Amniotic stem cell (primary cell): ENCODE measurements around the gene CPA1.

Experiments used
- DNase-seq: peaks from one replicate; lab custom pipeline; 2025; lab: John Stamatoyannopoulos, UW

The CPA1 gene

GRCh38 chr7:130379921-130380860, at the start of gene CPA1:
Gene CPA1, plus strand, starts transcription at chr7:130380494. Its CDS starts 27 bp downstream, at chr7:130380521.
- no peak for DNase-seq

DNA sequence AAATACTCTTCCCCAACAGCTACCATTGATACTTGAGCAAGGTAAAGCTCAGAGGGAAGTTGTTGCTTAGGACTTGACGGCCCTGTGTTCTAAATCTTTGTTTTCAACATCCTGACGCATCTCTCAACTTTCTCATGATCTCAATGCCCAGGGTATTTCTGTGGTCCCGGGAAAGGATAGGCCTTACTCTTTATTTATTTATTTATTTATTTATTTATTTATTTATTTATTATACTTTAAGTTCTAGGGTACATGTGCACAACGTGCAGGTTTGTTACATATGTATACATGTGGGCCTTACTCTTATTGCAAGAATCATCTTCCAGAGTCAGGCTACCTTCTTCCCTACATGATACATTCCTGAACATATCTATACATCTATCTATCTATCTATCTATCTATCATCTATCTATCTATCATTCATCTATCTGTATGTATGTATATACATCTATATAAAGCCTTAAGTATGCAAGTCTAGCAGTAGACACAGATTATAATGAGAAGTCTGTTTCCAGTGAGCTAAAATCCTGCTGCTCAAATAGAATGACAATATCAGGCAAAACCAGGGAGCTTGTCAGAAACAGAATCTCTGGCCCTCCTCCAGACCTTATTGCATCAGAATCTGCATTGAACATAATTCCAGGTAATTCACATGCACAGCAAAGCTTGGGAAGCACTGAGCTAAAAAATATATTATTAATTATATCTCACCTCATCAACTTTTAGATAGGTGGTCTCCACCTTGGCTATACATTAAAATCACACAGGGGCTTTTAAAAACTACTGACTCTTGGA, 47.8 kb upstream of the CPA1 start:
- DNase-seq, result no peak

GRCh38 chr7:130333832-130334231, 46.5 kb upstream of the CPA1 start:
- DNase-seq, result no peak

GRCh38 chr7:130334274-130334673, 46.0 kb upstream of the CPA1 start:
- no peak for DNase-seq

DNA sequence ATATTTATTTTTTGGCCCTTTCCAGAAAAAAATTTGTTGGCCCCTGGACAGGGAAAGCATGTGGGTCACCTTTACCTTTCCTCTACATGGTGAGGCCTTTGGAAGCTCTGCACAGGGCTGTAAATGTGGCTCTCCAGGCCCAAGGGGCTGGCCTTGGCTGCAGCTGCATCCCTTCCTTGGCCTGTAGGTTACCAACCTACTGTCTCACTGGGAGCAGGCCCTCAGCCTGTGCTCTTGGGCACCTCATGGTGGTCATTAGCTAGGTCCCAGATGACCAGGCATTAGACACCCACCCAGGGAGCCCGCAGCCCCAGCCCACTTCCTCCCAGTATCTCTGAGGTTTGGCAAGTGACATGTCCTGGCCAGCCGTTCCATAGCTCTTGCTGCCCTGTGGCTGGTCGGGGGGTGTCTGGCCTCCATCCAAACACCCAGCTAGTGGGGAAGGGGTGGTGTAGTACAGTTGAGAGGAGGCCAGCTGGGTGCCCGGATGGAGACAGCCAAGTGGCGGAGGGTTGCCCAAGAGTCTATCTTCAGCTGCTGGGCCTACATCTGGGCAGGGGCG, 42.8 kb upstream of the CPA1 start:
- no peak for DNase-seq

- no peak for DNase-seq
Measured at GRCh38 chr7:130338233-130338632, 42.1 kb upstream of the CPA1 start.

DNA sequence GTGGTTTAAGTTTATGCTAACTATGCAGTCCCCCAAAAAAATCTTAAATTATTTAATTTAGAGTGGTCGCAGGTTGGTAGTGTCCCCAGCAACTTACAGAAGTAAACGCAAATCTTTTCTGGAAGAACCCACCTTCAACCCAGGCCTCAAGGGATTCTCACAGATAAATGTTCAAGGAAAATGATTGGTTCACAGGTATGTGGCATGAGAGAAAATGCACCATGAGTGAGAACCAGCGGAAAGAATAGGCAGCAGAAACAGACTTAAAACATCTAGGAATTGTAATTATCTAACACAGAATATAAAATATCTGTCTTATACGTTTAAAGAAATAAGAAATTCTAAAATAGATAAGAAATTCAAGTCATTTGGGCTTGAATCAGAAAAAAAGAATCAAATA, 38.4 kb upstream of the CPA1 start:
- DNase-seq, result no peak

- DNase-seq, result no peak
Measured at GRCh38 chr7:130342701-130343380, 37.5 kb upstream of the CPA1 start.

DNA sequence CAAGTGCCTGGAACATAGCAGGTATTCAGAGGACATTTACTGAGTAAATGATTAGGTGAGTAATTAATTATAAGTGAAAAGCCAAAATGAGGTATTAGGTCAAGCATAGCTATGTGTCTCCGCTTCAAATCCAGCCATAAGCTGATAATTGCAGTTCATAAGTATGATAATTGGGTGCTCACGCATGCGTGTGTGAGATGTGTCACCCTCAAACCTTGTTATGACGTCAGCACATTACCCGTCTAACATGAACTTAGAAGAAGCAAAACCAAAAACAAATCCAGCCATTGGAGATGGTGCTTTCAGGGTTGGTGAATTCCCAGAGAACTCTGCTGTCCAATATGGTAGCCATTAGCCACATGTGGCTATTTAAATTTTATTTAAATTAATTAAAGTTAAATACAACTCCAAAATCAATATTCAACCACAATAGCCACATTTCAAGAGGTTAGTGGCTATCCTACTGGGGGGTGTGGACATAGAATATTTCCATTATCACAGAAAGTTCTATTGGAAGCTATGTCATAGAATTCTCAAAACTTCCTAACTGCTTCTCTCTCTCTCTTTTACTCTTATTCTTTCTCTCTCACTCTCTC, 35.9 kb upstream of the CPA1 start, which contains the start of gene CPA5:
CPA5 (plus strand) TSS at position 546 of the 596 bp plus-strand sequence. CDS start 1,670 bp downstream, outside the sequence.
- no peak for DNase-seq

- no peak for DNase-seq
Measured at GRCh38 chr7:130345136-130345535, 35.2 kb upstream of the CPA1 start.

GRCh38 chr7:130345725-130346124, 34.6 kb upstream of the CPA1 start:
- DNase-seq, result no peak

DNA sequence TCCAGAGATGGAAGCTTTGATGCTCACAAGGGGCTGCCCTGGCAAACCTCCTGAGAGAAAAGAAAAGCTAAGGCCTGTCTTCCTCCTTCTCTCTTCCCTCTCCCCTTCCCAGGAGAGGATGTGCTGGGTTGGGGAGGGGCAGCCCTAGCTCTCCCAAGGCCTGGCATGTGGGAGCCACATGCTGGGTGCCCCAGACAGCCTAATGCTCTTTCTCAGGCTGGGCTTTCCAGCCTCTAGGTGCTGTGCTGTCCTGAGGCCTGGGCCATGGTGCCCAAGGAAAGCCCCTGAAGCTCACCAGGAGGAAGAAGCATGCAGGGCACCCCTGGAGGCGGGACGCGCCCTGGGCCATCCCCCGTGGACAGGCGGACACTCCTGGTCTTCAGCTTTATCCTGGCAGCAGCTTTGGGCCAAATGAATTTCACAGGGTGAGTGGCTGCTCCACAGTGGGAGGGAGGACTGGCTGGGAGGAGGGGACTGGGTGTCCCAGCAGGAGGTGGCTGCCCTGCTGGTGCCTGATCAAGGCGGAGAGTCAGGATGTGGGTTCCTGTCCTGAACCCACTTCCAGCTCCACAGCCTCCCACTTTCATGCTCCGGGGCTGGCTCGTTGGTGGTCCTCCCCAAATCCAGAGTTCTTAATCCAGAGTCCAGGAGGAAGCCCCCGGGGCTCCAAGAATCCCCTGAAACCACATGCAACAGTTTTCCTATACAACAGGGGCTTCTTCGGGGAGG, 34.0 kb upstream of the CPA1 start:
- DNase-seq, result no peak

GRCh38 chr7:130346941-130347340, 33.4 kb upstream of the CPA1 start:
- no peak for DNase-seq

DNA sequence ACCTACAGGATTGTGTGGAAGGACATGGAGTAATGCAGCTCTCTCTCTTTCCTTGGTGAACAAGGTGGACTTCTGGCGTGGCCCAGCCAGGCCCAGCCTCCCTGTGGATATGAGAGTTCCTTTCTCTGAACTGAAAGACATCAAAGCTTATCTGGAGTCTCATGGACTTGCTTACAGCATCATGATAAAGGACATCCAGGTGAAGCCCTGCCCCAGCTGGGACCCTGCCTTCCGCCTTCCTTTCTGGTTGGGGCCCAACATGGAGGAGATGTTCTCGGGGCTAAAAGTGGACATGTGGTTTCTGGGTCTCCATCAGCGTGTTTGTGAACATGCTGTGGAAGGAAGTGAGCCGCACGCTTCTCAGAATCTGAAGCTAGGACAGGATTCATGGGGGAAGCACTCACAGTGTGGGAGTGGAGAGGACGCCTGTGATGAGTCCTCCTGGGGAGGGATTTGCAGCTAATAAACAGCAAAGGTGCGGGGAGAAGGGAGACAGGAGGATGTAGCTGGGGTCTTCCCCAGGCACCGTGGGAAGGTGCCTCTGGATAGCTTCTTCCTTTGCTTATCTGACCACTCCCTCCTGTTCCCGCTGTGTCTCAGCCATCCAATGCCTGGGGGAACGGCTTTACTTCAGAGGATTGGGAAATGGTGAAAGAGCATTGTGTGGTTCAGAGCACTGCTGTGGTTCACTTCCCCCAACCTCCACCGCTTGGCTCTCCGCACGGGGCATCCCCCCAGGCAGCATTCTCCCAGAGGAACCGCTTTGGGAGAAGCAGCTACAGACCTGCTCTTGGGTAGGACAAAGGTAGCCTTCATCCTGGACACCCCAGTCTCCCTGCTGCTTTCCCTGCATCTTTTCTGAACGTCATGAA, 30.1 kb upstream of the CPA1 start:
- no peak for DNase-seq

DNA sequence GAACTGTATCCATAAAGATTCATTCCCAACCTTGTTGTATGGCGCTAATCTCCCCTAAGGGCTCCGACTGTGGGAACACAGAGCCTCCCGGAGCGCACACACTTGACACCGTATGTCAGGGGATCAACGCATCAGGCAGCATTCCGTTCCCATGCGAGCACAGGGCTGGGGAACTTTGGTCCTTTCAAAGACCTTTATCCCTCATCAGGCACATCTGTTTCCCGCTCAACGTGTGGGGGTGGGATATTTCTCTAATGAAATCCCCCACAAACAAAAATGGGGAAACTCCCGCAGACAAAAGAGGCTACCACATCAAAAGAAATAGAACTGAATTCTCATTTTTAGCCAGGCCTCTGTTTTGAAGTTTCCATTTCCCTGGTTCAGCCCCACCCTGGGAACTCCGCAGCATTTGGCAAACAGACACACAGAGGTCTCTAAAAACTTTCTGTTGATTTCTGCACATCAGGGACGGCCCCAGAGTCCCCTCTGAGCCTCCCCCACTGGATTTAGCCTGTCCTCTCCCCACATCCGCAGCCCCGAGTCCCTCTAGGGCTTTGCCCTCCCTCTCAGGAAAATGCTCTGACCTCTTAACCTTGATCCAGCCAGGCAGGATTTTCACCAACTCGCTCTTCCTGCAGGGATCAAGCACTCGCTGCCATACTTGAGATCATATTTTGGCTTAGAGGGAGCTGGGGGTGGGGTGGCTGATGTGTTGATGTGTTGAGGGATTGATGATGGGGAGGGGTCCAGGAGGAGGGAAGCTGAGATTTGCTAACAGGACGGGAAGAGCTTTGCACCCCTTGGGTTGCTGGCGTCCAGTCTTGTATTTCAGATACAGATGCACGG, 29.1 kb upstream of the CPA1 start:
- DNase-seq, result no peak

- no peak for DNase-seq
Measured at GRCh38 chr7:130351791-130352090, 28.6 kb upstream of the CPA1 start.

DNA sequence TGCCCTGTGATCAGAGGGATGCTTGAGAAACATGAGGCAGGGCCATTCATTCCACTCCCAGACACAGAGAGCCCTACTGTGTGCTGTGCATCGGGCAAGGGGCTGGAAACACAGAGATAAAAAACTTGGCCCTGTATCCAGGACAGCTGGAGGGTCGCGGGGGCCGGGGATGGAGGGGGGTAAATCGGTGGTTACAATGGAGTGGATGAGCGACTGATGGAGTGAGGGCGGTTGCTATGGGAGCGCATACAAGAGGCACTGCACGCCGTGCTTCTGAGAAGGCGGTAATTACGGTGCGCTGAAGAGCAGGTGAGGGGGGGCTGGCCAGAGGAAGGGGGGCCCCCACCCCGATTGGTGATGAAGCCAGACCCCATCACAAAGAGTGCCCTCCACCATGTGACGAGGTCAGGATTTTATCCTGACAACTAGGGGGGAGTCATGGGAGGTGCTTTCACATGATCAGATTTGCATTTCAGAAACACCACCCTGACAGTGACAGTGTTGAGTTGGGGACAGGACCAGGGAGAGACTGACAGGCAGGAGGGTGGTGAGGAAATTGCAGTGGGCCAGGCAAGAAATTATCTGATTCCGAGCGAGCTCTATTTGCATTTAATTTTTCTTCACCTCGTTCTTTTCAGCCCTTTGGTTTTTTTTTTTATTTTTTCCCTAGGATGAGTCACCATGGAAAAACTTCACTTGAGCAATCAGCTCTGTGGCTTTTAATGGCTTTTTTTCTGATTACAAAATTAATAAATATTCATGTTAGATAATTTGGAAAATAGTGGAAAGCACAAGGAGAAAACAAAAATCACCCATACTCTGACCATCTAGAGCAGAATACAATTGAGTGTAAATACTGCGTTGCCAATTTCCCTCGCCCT, 27.9 kb upstream of the CPA1 start:
- DNase-seq, result peak; percentile 8

- DNase-seq, result no peak
Measured at GRCh38 chr7:130353196-130353595, 27.1 kb upstream of the CPA1 start.
